C4-2B (cell line): Measurements from ENCODE around the gene MAP2.
"Not testable (repeated sequence)": the region's sequence is repeated elsewhere in the genome, so short reads cannot be mapped to it uniquely, and the experiment has no call there.

Experiments used
- H3K27ac ChIP-seq: fragments of 450-650 bp; 2 replicates; pipeline ENCODE4 v1.5.1; 2017
- ZFX ChIP-seq: fragments of 450-650 bp; IDR thresholded peaks from 2 replicates; pipeline ENCODE4 v1.6.1; 2017
- TF ChIP-seq, protein P1 (sequence below): fragments of 450-650 bp; conservative IDR thresholded peaks from 2 replicates; pipeline ENCODE4 v1.5.1; 2017; ENCODE audit warnings: mild to moderate bottlenecking

Gene MAP2

DNA sequence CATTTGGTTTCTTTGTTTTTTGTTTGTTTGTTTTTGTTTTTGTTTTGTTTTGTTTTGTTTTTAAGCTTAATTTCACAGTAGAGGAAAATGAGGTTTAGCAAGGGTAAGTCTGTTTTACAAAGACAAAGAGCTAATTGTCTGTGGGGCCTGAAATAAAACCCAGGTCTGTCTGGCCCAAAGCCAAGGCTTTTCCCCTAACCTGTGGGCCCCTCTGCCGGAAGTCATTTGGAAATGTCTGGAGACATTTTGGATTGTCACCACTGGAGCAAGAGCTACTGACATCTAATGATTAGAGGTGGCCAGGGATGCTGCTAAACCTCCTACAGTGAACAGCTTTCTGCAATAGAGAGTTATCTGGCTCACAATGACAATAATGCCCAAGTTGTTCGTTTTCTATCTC lies 167.2 kb downstream of the MAP2 start:
- TF ChIP-seq ZFX, result no peak
- TF ChIP-seq, protein P1, sequence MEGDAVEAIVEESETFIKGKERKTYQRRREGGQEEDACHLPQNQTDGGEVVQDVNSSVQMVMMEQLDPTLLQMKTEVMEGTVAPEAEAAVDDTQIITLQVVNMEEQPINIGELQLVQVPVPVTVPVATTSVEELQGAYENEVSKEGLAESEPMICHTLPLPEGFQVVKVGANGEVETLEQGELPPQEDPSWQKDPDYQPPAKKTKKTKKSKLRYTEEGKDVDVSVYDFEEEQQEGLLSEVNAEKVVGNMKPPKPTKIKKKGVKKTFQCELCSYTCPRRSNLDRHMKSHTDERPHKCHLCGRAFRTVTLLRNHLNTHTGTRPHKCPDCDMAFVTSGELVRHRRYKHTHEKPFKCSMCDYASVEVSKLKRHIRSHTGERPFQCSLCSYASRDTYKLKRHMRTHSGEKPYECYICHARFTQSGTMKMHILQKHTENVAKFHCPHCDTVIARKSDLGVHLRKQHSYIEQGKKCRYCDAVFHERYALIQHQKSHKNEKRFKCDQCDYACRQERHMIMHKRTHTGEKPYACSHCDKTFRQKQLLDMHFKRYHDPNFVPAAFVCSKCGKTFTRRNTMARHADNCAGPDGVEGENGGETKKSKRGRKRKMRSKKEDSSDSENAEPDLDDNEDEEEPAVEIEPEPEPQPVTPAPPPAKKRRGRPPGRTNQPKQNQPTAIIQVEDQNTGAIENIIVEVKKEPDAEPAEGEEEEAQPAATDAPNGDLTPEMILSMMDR, result no peak
- H3K27ac ChIP-seq, result no peak overlapping the region

DNA sequence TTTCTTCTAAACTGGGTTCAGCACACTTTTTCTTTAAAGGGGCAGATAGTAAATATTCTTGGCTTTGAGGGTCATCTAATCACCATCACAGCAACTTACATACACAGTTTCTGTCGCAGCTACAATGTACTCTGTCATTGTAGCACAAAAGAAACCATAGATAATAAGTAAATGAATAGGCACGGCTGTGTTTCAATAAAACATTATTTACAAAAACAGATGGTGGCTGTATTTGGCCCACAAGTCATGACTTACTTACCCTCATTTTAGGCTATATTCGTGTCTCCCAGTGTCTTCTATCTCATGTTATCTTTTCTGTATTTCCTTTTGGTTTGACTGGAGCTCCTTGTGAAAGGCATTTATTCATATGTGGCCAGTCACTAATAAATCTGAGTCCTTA lies 168.3 kb downstream of the MAP2 start:
- no peak for TF ChIP-seq ZFX
- TF ChIP-seq, protein P1, result no peak
- H3K27ac ChIP-seq, result no peak overlapping the region

DNA sequence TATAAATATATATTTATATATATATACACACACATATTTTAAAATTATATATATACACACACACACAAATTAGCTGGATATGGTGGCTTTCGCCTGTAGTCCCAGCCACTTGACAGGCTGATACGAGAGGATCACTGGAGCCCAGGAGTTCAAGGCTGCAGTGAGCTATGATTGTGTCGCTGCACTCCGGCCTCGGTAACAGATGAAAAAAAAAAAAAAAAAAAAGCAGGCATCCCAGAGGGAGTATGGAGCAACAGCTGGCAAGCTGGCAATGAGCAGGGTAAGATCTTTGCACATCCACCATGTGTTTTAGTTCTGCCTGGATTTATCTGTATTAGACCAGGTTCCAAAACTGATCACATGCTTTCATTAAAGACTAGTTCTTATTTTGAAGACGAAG lies 170.1 kb downstream of the MAP2 start:
- H3K27ac ChIP-seq, result no peak overlapping the region
- TF ChIP-seq ZFX, result no peak
- TF ChIP-seq, protein P1, result no peak

DNA sequence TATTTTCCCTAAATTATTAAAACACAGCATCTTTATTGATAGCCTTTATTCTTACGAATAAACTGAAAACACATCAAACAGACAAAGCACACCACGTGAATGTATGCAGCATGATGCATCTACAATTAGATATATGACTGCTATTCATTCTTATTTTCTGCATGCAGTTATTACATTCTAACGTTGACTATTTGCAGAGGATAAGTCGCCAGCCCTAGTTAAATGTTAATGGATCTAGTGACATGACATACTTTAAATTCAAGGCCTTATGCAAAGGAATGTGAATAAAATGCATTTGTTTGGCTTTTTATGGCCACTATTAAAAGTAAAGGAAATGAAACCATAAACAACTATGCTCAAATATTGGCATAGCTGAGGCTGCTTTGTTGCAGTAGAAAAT lies 172.4 kb downstream of the MAP2 start:
- TF ChIP-seq ZFX, result no peak
- TF ChIP-seq, protein P1, result no peak
- no peak overlapping the region for H3K27ac ChIP-seq

- not testable (repeated sequence) for H3K27ac ChIP-seq
These were observed 174.4 kb downstream of the MAP2 start for GRCh38 chr2:209598227-209598626.

DNA sequence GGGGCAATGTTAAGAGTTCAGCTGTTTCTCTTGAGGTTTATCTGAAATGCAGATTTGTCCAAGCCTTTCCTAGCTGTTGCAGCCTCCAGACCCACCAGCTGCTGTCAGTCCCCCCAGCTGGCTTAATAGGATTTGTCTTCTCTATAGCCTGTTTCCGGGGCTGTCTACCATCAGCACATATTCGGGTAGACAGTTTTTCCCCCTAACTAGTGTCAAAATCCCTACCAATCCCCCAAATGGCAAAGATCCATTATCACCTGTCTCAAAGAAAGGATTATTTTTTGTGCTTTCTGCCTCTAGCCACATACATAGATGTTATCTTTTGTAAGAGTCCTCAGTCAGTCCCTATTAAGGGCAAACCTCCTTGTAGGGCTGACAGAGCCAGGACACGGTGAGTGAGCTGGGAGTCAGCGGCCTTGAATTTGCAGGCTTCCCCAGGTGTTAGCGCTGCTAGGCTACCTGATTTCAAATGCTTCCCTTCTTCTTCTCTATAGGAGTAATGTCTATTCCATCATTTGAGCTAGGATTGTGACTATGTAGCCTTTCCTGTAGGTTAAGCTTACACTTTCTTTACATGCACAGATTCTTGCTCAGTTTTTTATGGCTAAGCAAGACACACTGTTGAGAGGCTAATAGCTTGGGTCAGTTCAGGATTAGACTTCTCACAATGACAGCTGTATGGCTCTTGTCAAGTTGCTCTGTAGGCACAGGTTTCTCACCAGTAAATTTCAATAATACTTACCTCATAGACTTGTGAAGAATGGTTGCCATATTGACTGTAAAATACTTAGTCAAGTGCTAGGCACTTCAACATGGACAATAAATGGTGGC lies 176.7 kb downstream of the MAP2 start:
- no peak overlapping the region for H3K27ac ChIP-seq
- TF ChIP-seq ZFX, result no peak
- TF ChIP-seq, protein P1, result no peak

DNA sequence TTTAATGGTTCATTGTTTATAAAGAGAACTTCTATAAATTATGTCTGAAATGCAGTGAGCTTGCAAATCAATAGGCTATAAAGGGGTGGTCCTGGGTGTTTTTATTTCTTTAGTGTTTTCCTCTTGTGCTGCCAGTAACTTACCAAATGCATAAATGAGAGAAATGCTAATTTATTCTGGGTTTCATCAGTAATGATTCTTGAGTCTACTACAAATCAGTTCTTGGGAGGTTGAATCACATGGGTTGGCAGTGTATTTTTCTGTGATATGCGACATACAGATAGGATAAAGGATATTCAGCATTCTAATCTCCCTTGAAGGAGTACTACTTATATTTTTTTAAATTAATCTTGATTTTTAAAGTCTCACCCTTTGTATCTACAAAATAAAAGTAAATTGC lies 177.7 kb downstream of the MAP2 start:
- H3K27ac ChIP-seq, result no peak overlapping the region
- no peak for TF ChIP-seq ZFX
- TF ChIP-seq, protein P1, result no peak

DNA sequence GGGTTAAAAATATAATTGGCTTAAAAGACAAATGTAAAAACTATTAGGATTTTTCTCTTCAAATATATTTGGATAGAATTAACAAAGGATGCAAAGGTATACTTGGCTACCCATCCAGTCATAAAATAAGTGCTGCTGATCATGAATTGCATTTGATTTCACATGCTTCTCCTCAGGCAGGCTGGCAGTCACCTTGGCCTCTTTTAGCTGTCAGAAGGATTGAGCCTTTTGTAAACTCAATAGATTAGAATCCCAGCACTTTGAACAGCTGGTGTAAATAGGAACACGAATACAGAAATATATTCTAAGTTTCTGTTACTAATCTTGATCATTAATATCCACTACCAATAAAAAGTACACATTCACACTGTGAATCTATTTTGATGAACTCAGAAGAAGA lies 178.4 kb downstream of the MAP2 start:
- TF ChIP-seq, protein P1, result no peak
- no peak for TF ChIP-seq ZFX
- H3K27ac ChIP-seq, result no peak overlapping the region
